Activated T-cell treated with anti-CD3 and anti-CD28 coated beads for 4 hours (primary cell): ENCODE measurements around the gene PRSS57.

ENCODE experiments used
- DNase-seq: peaks from one replicate; pipeline ENCODE4 v3.0.0-alpha.2; 2020

PRSS57 gene

DNA sequence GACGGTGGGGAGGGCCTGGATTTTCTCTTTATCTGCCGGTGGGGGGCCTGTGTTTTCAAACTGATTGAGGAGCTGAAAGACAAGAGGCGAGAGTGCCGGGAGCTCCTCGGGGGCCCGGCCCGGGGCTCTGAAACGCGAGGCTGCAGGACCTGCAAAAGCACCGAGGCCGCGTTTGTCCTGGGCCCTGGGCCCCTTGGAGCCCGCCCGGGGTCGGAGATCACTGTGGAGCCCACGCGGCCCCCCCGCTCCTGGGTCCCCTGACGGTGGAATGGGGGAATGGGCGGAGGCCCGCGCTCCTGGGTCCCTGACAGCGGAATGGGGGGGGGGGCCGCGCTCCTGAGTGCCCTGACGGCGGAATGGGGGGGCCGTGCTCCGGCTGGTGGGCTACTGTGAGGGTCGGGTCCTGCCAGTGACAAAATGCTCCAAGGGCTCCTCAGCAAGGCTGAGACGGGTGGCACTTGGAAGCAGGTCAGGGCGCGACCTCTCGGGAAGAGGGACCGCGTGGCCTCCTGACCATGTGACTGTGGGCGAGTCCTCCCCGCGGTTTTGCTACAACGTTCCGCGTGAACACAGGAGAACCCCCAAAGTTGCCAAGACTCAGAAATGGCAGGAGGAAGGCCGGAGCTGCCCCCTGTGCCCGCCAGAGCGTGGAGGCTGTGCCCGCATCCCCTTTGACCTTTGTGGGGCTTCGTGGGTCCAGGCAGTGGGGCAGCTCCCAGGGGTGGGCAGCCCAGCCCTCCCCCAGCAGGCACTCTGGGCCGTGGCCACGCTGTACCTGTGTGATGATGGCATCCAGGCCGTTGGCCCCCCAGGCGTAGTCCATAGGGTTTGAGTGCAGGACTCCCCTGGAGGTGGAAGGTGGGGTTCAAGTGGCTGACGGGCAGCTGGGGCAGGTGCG, 46.1 kb downstream of the PRSS57 start:
- DNase-seq: no peak

DNA sequence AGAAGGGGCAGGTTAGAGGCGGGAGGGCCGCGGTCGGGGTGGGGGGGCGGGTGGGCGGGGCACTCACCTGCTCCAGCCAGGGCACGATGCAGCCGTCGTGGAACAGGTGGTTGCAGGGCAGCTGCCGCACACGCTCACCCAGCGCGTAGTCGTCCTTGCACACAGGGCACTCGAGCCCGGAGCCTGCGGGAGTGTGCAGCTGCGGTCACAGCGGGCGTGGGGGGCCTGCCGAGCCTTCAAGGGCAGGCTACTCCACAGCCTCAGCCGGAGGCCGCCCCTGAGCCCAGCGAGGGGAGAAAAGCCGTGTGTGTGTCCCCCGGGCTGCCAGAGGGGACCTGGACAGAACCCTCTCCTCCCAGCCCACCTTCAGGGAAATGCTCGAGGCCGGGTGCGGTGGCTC, 46.9 kb downstream of the PRSS57 start:
- no peak for DNase-seq

DNA sequence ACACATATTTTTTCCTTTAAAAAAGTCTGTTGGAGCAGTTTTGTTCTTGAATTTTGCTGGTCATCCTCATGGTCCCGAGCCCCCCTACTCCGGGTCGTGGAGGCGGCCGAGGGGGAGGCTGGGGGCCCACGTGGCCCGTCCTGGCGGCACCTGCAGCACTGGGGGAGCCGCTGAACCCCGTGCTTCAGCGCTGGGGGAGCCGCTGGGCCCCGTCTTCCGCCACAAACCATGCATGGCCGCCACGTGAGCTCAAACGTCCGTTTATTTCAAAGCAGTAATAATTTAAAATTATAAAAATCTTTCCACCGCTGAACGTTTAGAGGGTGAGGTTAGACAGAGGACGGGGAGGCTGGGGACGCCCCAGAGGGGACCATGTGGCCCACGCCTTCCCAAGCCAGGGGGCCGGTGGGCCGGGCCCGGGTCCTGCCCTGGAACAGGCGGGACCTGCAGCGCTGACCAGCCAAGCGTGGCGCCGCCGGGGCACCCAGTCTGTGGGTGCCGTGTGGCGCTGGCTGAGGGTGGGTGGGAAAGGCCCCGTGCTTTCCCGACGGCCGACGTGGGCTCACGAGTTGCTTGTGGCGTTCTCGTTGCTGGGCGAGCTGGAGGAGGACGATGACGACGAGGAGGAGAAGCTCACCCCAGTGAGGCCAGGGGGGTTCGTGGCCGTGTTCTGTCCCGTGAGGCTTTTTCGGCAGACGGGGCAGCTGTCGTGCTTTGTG, 47.5 kb downstream of the PRSS57 start:
- no peak for DNase-seq

DNA sequence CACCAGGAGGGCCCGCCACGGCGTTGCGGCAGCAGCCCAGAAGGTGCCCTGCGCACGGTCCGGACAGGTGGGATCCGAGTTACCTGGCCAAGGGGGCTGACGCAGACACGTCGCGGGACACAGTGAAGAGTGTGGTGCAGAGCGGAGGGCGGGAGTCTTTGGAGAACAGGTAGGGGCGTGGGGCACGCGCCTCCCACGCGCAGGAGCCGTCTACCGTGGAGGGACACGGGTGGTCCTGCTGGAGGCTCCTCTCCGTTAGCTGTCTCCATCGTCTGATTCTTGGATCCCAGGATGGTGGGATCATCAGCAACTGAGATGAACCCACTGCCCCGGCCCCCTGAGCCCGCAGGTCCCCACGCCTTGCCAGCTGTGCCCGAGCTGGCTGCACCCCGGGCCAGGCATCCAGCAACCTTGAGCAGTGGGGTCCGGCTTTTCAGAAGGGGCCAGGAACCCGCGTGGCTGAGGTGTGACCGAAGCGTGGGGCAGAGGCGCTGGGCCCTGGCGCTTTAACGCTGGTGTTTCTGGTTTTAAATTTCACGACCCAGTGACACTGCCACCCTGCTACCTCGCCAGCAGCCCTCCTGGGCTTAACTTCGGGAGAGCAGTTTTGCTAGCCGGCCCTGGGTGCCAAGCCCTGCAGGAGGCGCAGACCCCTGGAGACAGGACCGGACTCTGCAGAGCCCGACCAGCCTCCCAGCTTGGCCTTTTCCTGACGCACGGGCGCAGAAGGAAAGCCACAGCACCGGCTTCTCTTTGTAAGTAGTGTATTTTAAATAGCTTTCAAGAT, 48.3 kb downstream of the PRSS57 start:
- no peak for DNase-seq

DNA sequence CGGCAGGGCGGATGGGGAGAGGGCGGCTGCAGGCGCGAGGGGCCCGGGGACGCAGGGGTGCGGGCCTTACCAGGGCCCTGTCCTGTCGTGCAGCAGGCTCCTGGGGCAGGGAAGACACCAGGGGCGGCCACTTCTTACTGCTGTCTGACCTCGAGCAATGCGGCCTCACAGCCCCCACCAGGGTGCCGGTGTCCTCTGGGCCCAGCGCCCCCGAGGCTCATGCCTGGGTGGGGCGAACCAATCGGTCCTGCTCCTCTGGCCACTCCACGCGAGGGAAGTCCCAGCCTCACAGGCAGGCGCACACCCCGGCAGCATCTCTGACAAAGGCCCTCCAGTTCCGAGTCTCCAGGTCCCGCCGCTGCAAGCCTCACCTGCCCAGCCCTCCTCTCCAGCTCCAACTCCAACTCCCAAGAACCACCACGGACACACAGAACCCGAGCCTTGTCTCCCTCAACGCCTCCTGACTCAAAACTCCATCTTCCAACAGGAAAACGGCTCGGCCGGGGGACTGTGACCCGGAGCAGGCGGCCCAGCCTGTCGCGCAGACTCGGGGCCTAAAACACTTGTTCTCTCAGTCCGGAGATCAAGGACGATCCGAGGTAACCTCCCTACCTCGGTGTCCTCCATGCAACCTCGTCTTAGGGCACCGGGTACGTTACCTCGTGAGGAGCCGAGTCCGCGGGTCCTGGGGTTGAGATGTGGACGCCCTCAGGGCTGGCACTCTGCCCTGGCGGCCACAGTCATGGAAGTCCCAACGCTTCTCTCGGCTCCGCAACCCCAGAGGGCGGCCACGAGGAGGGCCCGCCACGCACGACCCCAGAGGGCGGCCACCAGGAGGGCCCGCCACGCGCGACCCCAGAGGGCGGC, 49.1 kb downstream of the PRSS57 start:
- DNase-seq: no peak

DNA sequence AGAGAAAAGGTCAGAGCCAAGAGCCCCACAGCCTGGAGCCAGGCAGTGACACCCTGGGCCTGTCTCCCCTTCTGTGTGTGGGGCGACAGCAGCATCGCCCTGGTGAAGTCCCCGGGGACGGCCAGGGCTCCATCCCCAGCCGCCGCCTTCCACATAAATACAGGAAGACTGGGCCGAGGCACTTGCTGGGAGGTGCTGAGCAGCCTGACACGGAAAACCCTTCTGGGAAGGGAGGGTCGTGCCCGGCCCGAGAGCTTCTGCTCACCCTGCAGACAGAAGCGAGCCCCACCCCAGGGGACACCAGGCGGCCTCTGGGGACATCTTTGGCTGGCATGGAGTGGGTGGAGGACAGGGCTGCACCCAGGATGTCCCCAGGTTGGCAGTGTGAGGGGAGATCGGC, 50.5 kb downstream of the PRSS57 start:
- DNase-seq: no peak

DNA sequence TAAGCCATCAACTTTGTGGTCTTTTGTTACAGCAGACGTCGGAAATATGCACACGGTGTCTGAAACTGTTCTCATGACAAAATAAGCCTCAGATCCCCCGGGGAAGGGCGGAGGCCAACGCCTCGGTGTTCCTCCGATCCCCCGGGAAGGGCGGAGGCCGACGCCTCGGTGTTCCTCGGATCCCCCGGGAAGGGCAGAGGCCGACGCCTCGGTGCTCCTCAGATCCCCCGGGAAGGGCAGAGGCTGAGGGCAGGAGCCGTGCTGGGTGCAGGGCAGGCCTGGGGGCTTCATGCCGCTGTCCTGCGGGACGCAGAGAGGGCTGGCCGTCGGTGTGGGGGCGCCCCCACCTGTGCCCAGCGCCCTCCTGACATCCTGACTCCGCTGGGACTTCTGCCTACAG, 50.9 kb downstream of the PRSS57 start:
- no peak for DNase-seq

DNA sequence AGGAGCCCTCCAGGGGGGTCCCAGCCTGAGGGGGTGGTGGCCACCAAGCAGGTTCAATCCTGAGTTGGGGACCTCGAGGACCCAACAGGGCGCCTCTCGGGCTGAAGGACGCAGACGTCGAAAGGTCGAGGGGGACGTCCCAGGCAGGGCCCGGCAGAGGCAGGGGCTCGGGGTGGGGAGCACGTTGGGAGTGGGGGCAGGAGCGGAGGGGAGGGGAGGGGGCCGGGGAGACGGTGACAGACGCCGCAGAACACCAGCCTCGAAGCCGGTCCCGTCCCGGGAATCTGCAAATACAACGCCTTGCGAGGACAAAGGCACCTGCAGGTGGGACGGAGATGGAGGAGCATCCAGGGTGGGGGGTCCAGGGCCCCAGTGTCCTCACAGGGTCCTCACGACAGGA, 51.5 kb downstream of the PRSS57 start:
- no peak for DNase-seq

DNA sequence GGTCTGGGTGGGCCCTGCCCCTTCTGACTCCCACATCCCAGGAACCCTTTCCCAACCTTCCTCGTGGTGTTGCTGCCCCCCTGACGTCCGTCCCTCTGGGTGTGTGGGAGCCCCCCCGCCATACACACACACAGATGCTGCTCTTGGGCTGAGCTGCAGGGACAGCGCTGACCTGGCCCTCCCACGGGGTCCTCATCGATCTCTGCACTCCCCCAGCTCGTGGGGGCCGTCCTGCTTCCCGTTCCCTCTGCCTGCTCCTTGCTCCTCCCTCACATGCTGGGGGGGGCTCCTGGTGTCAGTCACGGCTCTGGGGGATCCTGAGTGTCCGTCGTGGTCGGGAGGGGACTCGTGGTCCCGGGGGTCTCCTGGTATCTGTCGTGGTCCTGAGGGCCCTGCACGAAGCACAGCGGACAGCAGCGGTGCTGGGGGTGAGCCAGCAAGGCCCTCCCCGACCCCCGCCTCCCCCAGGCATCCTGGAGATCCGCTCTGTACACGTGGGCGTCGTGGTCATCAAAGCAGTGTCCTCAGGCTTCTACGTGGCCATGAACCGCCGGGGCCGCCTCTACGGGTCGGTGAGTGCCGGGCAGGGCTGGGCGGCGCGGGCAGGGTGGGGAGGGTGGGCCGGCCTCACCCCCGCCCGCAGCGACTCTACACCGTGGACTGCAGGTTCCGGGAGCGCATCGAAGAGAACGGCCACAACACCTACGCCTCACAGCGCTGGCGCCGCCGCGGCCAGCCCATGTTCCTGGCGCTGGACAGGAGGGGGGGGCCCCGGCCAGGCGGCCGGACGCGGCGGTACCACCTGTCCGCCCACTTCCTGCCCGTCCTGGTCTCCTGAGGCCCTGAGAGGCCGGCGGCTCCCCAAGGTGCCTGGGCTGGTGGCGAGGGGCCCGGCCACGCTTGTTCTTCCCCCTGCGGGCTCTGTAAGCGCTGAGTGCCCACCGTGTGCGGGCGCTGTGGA, 52.2 kb downstream of the PRSS57 start:
- DNase-seq: no peak

DNA sequence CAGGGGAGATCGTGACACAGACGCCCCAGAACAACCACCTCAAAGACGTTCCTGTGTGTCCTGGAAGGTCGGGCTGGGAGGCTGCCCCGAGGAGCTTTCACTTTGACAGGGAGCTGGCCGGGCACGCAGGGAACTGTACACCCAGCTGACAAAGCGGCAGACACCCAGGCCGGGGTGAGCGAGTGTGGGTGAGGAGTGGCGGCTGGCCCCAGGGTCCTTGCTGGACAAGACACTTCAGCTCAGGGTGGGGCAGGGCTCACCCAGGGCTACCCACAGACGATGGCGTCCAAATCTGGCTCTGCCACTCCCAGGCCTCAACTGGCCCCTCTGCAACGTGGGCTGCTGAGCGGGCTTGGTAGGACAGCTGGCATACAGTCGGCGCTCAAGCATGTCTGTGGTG, 53.5 kb downstream of the PRSS57 start:
- no peak for DNase-seq

DNA sequence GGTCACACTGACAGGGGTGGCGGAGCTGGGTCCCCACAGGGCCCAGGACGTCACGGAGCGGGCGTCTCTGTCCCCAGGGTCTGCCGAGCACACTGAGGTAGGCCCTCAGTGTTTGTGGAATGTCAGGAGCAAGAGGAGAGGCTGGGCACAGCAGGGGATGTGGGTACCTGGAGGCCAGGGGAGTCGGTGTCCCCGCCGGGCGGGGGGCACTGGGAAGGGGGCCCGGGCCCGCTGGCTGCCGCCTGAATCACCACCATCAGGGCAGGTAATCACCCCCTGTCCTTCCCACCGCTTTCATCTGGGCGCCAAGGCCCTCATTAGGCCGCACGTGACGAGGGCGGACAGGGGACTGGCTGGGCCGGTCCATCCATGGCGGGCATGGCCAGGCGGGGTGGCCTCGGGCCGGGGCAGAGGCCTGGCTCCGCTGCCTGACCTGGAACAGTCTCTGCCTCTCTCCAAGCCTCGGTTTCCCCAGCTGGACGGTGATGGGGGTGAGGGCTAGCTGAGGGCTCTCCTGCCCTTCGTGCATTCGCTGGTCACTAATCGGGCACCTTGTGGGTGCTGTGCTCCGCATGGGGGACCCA, 54.6 kb downstream of the PRSS57 start:
- no peak for DNase-seq

DNA sequence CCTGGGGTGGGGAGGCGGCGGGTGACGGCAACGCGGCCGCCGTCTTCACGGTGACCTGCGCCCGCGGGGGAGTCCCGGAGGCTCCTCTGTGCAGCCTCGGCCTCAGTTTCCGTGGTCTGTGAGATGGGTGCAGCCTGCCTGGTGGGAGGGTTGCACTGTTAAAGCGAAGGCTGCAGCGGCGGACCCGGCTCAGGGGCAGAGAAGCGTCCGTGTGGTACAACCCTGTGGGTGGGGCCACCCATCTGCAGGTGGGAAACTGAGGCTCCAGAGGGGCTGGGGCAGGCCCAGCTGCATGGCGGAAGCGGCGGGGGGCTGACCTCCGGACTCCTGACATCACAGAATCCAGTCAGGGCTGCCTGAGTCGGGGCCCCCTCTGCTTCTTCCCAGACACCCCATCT, 55.1 kb downstream of the PRSS57 start:
- no peak for DNase-seq

DNA sequence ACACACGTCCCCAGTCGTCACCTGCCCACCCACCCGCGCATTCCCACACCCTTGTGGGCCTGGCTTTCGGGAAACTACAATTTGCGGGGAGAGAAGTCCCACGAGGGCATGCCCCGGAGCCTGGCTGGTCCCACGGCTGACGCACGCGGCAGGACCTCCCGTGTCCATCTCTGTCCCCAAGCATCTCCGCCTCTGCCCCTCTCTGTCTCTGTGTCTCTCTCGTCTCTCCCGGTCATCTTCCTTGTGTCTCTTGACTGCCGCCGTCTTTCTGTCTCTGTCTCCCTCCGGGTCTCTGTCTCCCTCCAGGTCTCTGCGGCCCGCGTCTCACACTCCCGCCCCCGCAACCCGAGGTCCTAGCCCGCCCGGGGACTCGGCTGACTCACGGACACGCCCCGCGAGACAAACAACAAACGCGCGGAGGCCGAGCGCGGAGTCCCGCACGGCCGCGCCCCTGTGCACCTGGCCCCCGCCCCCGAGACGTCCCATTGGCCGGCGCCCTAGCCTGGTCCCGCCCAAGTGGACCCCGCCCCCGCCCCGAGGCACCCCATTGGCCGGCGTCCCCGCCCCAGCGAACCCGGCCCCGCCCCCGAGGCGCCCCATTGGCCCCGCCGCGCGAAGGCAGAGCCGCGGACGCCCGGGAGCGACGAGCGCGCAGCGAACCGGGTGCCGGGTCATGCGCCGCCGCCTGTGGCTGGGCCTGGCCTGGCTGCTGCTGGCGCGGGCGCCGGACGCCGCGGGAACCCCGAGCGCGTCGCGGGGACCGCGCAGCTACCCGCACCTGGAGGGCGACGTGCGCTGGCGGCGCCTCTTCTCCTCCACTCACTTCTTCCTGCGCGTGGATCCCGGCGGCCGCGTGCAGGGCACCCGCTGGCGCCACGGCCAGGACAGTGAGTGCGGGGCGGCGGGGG, 55.7 kb downstream of the PRSS57 start, which contains the start of gene FGF22:
Gene FGF22 (plus strand): TSS at position 627 of the 908 bp plus-strand sequence. CDS start 47 bp downstream, at position 674.
- DNase-seq: peak; percentile 95

DNA sequence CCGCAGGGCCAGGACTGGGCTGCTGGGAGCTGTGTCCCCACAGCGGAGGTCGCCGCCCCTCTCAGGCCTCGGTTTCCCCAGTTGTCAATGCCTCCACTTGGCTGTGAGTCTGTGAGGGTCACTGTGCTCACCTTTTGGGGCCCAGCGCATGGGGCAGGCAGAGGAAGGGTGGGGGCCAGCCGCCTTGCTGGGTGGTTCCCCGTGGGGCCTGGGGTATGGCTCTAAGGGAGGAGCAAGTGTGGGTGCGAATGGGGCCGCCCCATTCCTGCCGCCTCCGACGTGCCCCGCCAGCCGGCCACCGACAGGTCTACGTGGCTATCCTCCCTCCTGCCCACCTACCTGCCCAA, 56.4 kb downstream of the PRSS57 start:
- no peak for DNase-seq
